GM23248 (cell line): ENCODE measurements around the gene WDR27. TPM values are rescaled to one million over a fixed set of nuclear protein-coding genes. Genes with fewer than 3 reads are reported as not detected.

ENCODE experiments used
- DNase-seq: peaks from one replicate; pipeline ENCODE4 v3.0.0-alpha.2; 2015
- H2AFZ ChIP-seq: fragments of 200-600 bp; sonication (generic); 2 replicates; pipeline ENCODE4 v1.6.1; 2016; ENCODE audit warnings: antibody characterized with exemption
- H3F3A ChIP-seq: fragments of 200-600 bp; sonication (generic); 2 replicates; pipeline ENCODE4 v1.6.1; 2016; ENCODE audit warnings: mild to moderate bottlenecking, antibody characterized with exemption, mixed run types; ENCODE audit not compliant: insufficient read depth
- H3K27ac ChIP-seq: fragments of 200-600 bp; sonication (generic); 2 replicates; pipeline ENCODE4 v1.5.1; 2016; ENCODE audit warnings: mild to moderate bottlenecking
- H3K27me3 ChIP-seq: fragments of 200-600 bp; sonication (generic); replicated peaks from 2 replicates; pipeline ENCODE4 v1.6.1; 2016; ENCODE audit warnings: mild to moderate bottlenecking; ENCODE audit not compliant: insufficient read depth
- H3K36me3 ChIP-seq: fragments of 200-600 bp; sonication (generic); 2 replicates; pipeline ENCODE4 v1.6.1; 2016; ENCODE audit warnings: low read depth, mild to moderate bottlenecking
- H3K4me1 ChIP-seq: fragments of 200-600 bp; sonication (generic); 2 replicates; pipeline ENCODE4 v1.6.1; 2016; ENCODE audit warnings: mild to moderate bottlenecking; ENCODE audit not compliant: insufficient read depth
- H3K4me2 ChIP-seq: fragments of 200-600 bp; sonication (generic); one replicate; pipeline ENCODE4 v1.6.1; 2016; ENCODE audit warnings: mild to moderate bottlenecking; ENCODE audit not compliant: unreplicated experiment
- H3K4me3 ChIP-seq: fragments of 200-600 bp; sonication (generic); 2 replicates; pipeline ENCODE4 v1.5.1; 2016; ENCODE audit warnings: mild to moderate bottlenecking
- H3K79me2 ChIP-seq: fragments of 200-600 bp; sonication (generic); 2 replicates; pipeline ENCODE4 v1.6.1; 2016; ENCODE audit warnings: mild to moderate bottlenecking; ENCODE audit not compliant: insufficient read depth
- H3K9ac ChIP-seq: fragments of 200-600 bp; sonication (generic); 2 replicates; pipeline ENCODE4 v1.6.1; 2016; ENCODE audit warnings: mild to moderate bottlenecking
- H3K9me2 ChIP-seq: fragments of 200-600 bp; sonication (generic); 2 replicates; pipeline ENCODE4 v1.6.1; 2016; ENCODE audit warnings: mixed run types, mild to moderate bottlenecking, moderate library complexity; ENCODE audit not compliant: insufficient read depth
- H3K9me3 ChIP-seq: fragments of 200-600 bp; sonication (generic); one replicate; pipeline ENCODE4 v1.6.1; 2017; ENCODE audit warnings: low read depth
- H4K20me1 ChIP-seq: fragments of 200-600 bp; sonication (generic); 2 replicates; pipeline ENCODE4 v1.6.0; 2016; ENCODE audit not compliant: insufficient read depth
- EZH2 ChIP-seq: fragments of 200-600 bp; sonication (generic); IDR thresholded peaks from 2 replicates; pipeline ENCODE4 v1.6.1; 2018; ENCODE audit warnings: antibody characterized with exemption, mild to moderate bottlenecking; ENCODE audit not compliant: insufficient read depth, poor library complexity, severe bottlenecking
- EZH2phosphoT487 ChIP-seq: fragments of 200-600 bp; sonication (generic); IDR thresholded peaks from 2 replicates; pipeline ENCODE4 v1.6.1; 2018; ENCODE audit warnings: antibody characterized with exemption, moderate library complexity, mild to moderate bottlenecking, low read depth; ENCODE audit not compliant: insufficient read depth
- WGBS, 2 experiments: methylation state at CpG; one replicate each; pipeline ENCODE4 v1.1.6; 2015 to 2017; ENCODE audit warnings: low lambda C conversion rate in 2 of 2, low coverage in 1 of 2; ENCODE audit errors: missing lambda C conversion rate in 2 of 2; 5-methylcytosine and 5-hydroxymethylcytosine counted together
- in situ Hi-C: fragments of 300-500 bp; cut with MboI; formaldehyde crosslinking; loops from 2 replicates; pipeline ENCODE4 v1.15.0; 2020
- polyA plus RNA-seq: library from polyadenylated mRNA; unstranded; fragments of >200 nt; fragmentation: Nextera tagmentation; extraction: Ambion mirVana; gene quantifications from 2 replicates; pipeline ENCODE4 v1.2.1, GENCODE V29; 2016
- total RNA-seq: library from RNA; depleted of rRNA; stranded (reverse); fragments of >200 nt; shearing (Covaris generic); gene quantifications from 2 replicates; pipeline ENCODE4 v1.2.3, GENCODE V29; 2014

WDR27 gene
- total and polyA plus RNA-seq, 2 experiments from 2014 or later = 9.2 to 9.3 TPM

DNA sequence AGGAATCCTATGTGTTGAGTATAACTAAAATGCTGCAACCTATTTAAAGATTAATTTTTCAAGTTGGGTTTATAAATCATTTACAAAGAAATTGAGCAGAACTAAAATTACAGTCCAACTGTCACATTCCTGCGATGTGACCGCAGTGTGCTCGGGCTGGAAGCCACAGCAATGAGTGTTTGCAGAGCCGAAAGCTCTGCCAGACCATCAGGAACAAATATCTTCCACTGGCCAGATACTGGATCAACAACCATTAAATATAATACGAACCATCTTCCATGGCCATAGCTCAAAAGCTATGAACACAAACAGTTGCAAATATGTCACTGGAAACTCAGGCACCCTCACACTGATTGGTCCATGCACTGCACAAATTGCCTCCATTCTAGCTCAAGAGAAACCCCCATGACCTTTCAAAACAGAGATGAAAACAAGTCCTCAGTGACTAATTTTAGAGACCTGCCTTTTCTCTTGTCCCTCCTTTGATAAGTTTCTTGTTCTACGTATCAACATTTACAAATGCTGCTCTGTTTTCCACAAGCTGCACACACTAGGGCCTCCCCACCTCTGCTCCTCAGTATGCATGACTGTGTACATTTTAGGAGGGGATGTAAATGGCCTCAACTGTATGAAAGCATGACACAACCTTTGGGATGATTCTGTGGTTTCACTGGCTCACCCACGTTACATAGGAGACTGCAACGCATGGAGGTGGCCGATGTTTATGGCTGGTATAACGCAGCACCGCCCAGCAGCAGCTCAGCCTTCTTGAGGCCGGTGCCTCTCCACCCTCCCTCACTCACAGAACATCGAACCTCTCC lies 171.7 kb downstream of the WDR27 start:
- Histone ChIP-seq H3F3A (peaks cover 41% of the 10 kb centered on the region), H3K4me1 (peaks cover 46% of the 10 kb centered on the region), H3K79me2 (no peaks in the 10 kb centered on the region), H2AFZ (peak overlapping the region; percentile 19; the same call in 1 of the 2 replicates), H3K27ac (peak overlapping the region; percentile 62), H3K9me3 (no peaks in the 10 kb centered on the region), H3K4me3 (peak overlapping the region; percentile 5), H3K4me2 (peak overlapping the region; percentile 61), H3K36me3 (no peaks in the 10 kb centered on the region), H3K27me3 (no peaks in the 10 kb centered on the region), H3K9me2 (no peaks in the 10 kb centered on the region; the same call in 1 of the 2 replicates), H3K9ac (no peak overlapping the region), H4K20me1 (no peaks in the 10 kb centered on the region)
- TF ChIP-seq EZH2 = no peak
- 0 out of 2 replicates have a peak, but pooled peaks have one; percentile 55 for TF ChIP-seq EZH2phosphoT487
- 43 to 44% methylated on average over 13 of the region's 13 CpGs for WGBS, 2 experiments
- in situ Hi-C loops = no loop called here
- peak; percentile 91 for DNase-seq

DNA sequence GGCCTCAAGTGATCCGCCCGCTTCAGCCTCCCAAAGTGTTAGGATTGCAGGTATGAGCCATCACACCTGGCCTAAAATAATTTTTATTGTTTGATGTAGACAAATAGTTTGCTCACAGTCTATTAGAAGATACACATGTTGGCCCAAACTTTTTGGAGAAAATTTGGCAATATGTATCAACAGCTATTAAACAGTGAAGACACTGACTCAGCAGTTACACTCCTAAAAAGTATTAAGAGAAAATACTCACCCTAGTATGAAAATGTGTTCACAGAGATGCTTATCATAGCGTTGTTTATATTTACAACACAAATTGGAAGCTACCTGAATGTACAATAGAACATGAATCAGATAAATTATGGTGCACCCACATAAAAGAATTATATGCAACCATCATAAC lies 173.1 kb downstream of the WDR27 start:
- Histone ChIP-seq H3K79me2 (no peaks in the 10 kb centered on the region), H4K20me1 (no peaks in the 10 kb centered on the region), H3K9ac (no peak overlapping the region), H3K27me3 (no peaks in the 10 kb centered on the region), H3K9me3 (no peaks in the 10 kb centered on the region), H3K4me3 (no peak overlapping the region), H3K4me2 (peak overlapping the region; percentile 61), H2AFZ (no peak overlapping the region), H3K36me3 (no peaks in the 10 kb centered on the region), H3K27ac (peak overlapping the region; percentile 62; the same call in 1 of the 2 replicates), H3K9me2 (no peaks in the 10 kb centered on the region; the same call in 1 of the 2 replicates), H3K4me1 (peaks cover 46% of the 10 kb centered on the region), H3F3A (peaks cover 41% of the 10 kb centered on the region)
- WGBS, 2 experiments = 60 to 68% methylated on average over 3 of the region's 3 CpGs
- in situ Hi-C loops = no loop called here
- peak; percentile 46 for DNase-seq
- no peak for TF ChIP-seq EZH2phosphoT487
- no peak for TF ChIP-seq EZH2

DNA sequence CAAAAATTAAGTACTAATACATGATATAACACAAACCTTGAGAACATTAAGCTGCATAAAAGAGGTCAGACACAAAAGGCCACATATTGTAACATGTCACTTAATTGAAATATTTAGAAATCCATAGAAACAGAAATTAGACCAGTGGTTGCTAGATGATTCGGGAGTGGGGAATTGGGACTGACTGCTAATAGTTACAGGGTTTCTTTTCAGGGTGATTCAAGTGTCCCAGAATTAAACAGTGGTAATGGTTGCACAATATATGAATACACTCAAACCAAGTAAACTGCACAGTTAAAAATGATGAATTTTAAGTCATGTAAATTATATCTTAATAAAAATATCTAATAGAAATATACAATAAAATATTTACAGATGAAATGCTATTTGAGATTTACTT lies 174.5 kb downstream of the WDR27 start:
- Histone ChIP-seq H3K4me3 (no peak overlapping the region), H3K9me2 (no peaks in the 10 kb centered on the region; the same call in 1 of the 2 replicates), H3K27me3 (no peaks in the 10 kb centered on the region), H3K79me2 (no peaks in the 10 kb centered on the region), H2AFZ (no peak overlapping the region), H3K9ac (peak overlapping the region; percentile 42; the same call in 1 of the 2 replicates), H3K4me2 (peak overlapping the region; percentile 38), H3K36me3 (no peaks in the 10 kb centered on the region), H3K4me1 (peaks cover 46% of the 10 kb centered on the region), H4K20me1 (no peaks in the 10 kb centered on the region), H3K27ac (peak overlapping the region; percentile 69), H3K9me3 (no peaks in the 10 kb centered on the region), H3F3A (peaks cover 41% of the 10 kb centered on the region)
- 32 to 41% methylated on average over 1 of the region's 1 CpG for WGBS, 2 experiments
- in situ Hi-C loops = no loop called here
- TF ChIP-seq EZH2phosphoT487 (no peak), EZH2 (no peak)
- peak; percentile 82 for DNase-seq

DNA sequence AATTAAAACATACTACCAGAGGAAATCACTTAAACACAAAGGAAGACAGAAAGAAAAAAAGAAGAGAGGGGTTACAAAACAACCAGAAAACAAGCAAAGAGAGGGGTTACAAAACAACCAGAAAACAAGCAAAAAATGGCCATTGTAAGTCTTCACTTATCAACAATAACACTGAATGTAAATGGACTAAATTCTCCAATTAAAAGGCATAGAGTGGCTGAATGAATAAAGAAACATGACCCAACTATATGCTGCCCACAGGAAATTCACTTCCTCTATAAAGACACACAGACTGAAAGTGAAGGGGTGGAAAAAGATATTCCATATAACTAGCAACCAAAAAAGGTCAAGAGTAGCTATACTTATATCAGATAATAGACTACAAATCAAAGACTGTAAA lies 180.0 kb downstream of the WDR27 start:
- H3F3A ChIP-seq = peaks cover 2% of the 10 kb centered on the region
- in situ Hi-C loops = no loop called here
- no peaks in the 10 kb centered on the region for H3K27me3 ChIP-seq
- H3K4me1 ChIP-seq = peaks cover 8% of the 10 kb centered on the region
- H3K9ac ChIP-seq = no peak overlapping the region
- H3K4me2 ChIP-seq = no peak overlapping the region
- no peak for TF ChIP-seq EZH2phosphoT487
- no peak for TF ChIP-seq EZH2
- no peak overlapping the region for H3K4me3 ChIP-seq
- no peak overlapping the region for H3K27ac ChIP-seq
- no peaks in the 10 kb centered on the region for H3K9me3 ChIP-seq
- no peaks in the 10 kb centered on the region for H3K79me2 ChIP-seq
- no peak for DNase-seq
- H4K20me1 ChIP-seq = no peaks in the 10 kb centered on the region
- no peaks in the 10 kb centered on the region for H3K36me3 ChIP-seq
- no peaks in the 10 kb centered on the region for H3K9me2 ChIP-seq
- no peak overlapping the region for H2AFZ ChIP-seq
